GM23248 (cell line): ENCODE results near the gene ABL2. TPM values are rescaled to one million over a fixed set of nuclear protein-coding genes. Genes with fewer than 3 reads are reported as not detected.

Experiments used
- DNase-seq: peaks from one replicate; pipeline ENCODE4 v3.0.0-alpha.2; 2015
- H2AFZ ChIP-seq: fragments of 200-600 bp; sonication (generic); 2 replicates; pipeline ENCODE4 v1.6.1; 2016; ENCODE audit warnings: antibody characterized with exemption
- H3F3A ChIP-seq: fragments of 200-600 bp; sonication (generic); 2 replicates; pipeline ENCODE4 v1.6.1; 2016; ENCODE audit warnings: mild to moderate bottlenecking, antibody characterized with exemption, mixed run types; ENCODE audit not compliant: insufficient read depth
- H3K27ac ChIP-seq: fragments of 200-600 bp; sonication (generic); 2 replicates; pipeline ENCODE4 v1.5.1; 2016; ENCODE audit warnings: mild to moderate bottlenecking
- H3K27me3 ChIP-seq: fragments of 200-600 bp; sonication (generic); replicated peaks from 2 replicates; pipeline ENCODE4 v1.6.1; 2016; ENCODE audit warnings: mild to moderate bottlenecking; ENCODE audit not compliant: insufficient read depth
- H3K36me3 ChIP-seq: fragments of 200-600 bp; sonication (generic); 2 replicates; pipeline ENCODE4 v1.6.1; 2016; ENCODE audit warnings: low read depth, mild to moderate bottlenecking
- H3K4me1 ChIP-seq: fragments of 200-600 bp; sonication (generic); 2 replicates; pipeline ENCODE4 v1.6.1; 2016; ENCODE audit warnings: mild to moderate bottlenecking; ENCODE audit not compliant: insufficient read depth
- H3K4me2 ChIP-seq: fragments of 200-600 bp; sonication (generic); one replicate; pipeline ENCODE4 v1.6.1; 2016; ENCODE audit warnings: mild to moderate bottlenecking; ENCODE audit not compliant: unreplicated experiment
- H3K4me3 ChIP-seq: fragments of 200-600 bp; sonication (generic); 2 replicates; pipeline ENCODE4 v1.5.1; 2016; ENCODE audit warnings: mild to moderate bottlenecking
- H3K79me2 ChIP-seq: fragments of 200-600 bp; sonication (generic); 2 replicates; pipeline ENCODE4 v1.6.1; 2016; ENCODE audit warnings: mild to moderate bottlenecking; ENCODE audit not compliant: insufficient read depth
- H3K9ac ChIP-seq: fragments of 200-600 bp; sonication (generic); 2 replicates; pipeline ENCODE4 v1.6.1; 2016; ENCODE audit warnings: mild to moderate bottlenecking
- H3K9me2 ChIP-seq: fragments of 200-600 bp; sonication (generic); 2 replicates; pipeline ENCODE4 v1.6.1; 2016; ENCODE audit warnings: mixed run types, mild to moderate bottlenecking, moderate library complexity; ENCODE audit not compliant: insufficient read depth
- H3K9me3 ChIP-seq: fragments of 200-600 bp; sonication (generic); one replicate; pipeline ENCODE4 v1.6.1; 2017; ENCODE audit warnings: low read depth
- H4K20me1 ChIP-seq: fragments of 200-600 bp; sonication (generic); 2 replicates; pipeline ENCODE4 v1.6.0; 2016; ENCODE audit not compliant: insufficient read depth
- EZH2 ChIP-seq: fragments of 200-600 bp; sonication (generic); IDR thresholded peaks from 2 replicates; pipeline ENCODE4 v1.6.1; 2018; ENCODE audit warnings: antibody characterized with exemption, mild to moderate bottlenecking; ENCODE audit not compliant: insufficient read depth, poor library complexity, severe bottlenecking
- EZH2phosphoT487 ChIP-seq: fragments of 200-600 bp; sonication (generic); IDR thresholded peaks from 2 replicates; pipeline ENCODE4 v1.6.1; 2018; ENCODE audit warnings: antibody characterized with exemption, moderate library complexity, mild to moderate bottlenecking, low read depth; ENCODE audit not compliant: insufficient read depth
- WGBS, 2 experiments: methylation state at CpG; one replicate each; pipeline ENCODE4 v1.1.6; 2015 to 2017; ENCODE audit warnings: low lambda C conversion rate in 2 of 2, low coverage in 1 of 2; ENCODE audit errors: missing lambda C conversion rate in 2 of 2; 5-methylcytosine and 5-hydroxymethylcytosine counted together
- in situ Hi-C: fragments of 300-500 bp; cut with MboI; formaldehyde crosslinking; loops from 2 replicates; pipeline ENCODE4 v1.15.0; 2020
- polyA plus RNA-seq: library from polyadenylated mRNA; unstranded; fragments of >200 nt; fragmentation: Nextera tagmentation; extraction: Ambion mirVana; gene quantifications from 2 replicates; pipeline ENCODE4 v1.2.1, GENCODE V29; 2016
- total RNA-seq: library from RNA; depleted of rRNA; stranded (reverse); fragments of >200 nt; shearing (Covaris generic); gene quantifications from 2 replicates; pipeline ENCODE4 v1.2.3, GENCODE V29; 2014

The ABL2 gene
- total and polyA plus RNA-seq, 2 experiments from 2014 or later, result 13.2 to 38.6 TPM

GRCh38 chr1:179090522-179090921 lies 139.0 kb downstream of the ABL2 start:
- H3K36me3 ChIP-seq, result peaks cover 38% of the 10 kb centered on the region

GRCh38 chr1:179089827-179090482 lies 139.5 kb downstream of the ABL2 start:
- 64 to 74% methylated on average over 14 to 16 of the region's 16 CpGs for WGBS, 2 experiments
- Histone ChIP-seq H4K20me1 (no peaks in the 10 kb centered on the region), H3K9me3 (no peaks in the 10 kb centered on the region), H3K79me2 (peaks cover 9% of the 10 kb centered on the region; the same call in 1 of the 2 replicates), H3K9ac (no peak overlapping the region), H3K27ac (peak overlapping the region; percentile 67), H3K4me2 (no peak overlapping the region), H3K9me2 (no peaks in the 10 kb centered on the region), H3F3A (peaks cover 76% of the 10 kb centered on the region), H3K4me1 (peaks cover 8% of the 10 kb centered on the region), H3K4me3 (no peak overlapping the region), H3K36me3 (peaks cover 33% of the 10 kb centered on the region), H3K27me3 (no peaks in the 10 kb centered on the region), H2AFZ (no peak overlapping the region)
- DNase-seq, result no peak
- in situ Hi-C loops, result loop anchor here (25.0 kb wide), 1 partner anchor 247 kb away; no protein-coding TSS in a partner anchor
- TF ChIP-seq EZH2 (no peak), EZH2phosphoT487 (no peak)

More at GRCh38 chr1:179090522-179090921, 139.0 kb downstream of the ABL2 start:
- Histone ChIP-seq H3K9me3 (no peaks in the 10 kb centered on the region), H3K9me2 (no peaks in the 10 kb centered on the region), H3K9ac (no peak overlapping the region), H3K4me3 (no peak overlapping the region), H3F3A (peaks cover 82% of the 10 kb centered on the region), H3K4me2 (no peak overlapping the region), H3K79me2 (0 out of 2 replicates have a peak, but pooled peaks cover 8% of the 10 kb centered on the region), H3K27me3 (no peaks in the 10 kb centered on the region), H3K27ac (peak overlapping the region; percentile 67), H2AFZ (no peak overlapping the region), H4K20me1 (no peaks in the 10 kb centered on the region), H3K4me1 (peaks cover 8% of the 10 kb centered on the region)
- peak; percentile 57 for DNase-seq
- WGBS, 2 experiments, result 47 to 53% methylated on average over 8 of the region's 8 CpGs
- TF ChIP-seq EZH2phosphoT487 (no peak), EZH2 (no peak)
- in situ Hi-C loops, result loop anchor here (25.0 kb wide), 1 partner anchor 247 kb away; no protein-coding TSS in a partner anchor

GRCh38 chr1:179087665-179088064 lies 141.8 kb downstream of the ABL2 start:
- H3K9ac ChIP-seq, result no peak overlapping the region
- H3K4me1 ChIP-seq, result peaks cover 16% of the 10 kb centered on the region
- peak; percentile 23 for DNase-seq
- peaks cover 59% of the 10 kb centered on the region for H3F3A ChIP-seq
- no peaks in the 10 kb centered on the region for H3K27me3 ChIP-seq
- no peaks in the 10 kb centered on the region for H3K9me2 ChIP-seq
- in situ Hi-C loops, result loop anchor here (25.0 kb wide), 1 partner anchor 250 kb away; no protein-coding TSS in a partner anchor
- H3K4me3 ChIP-seq, result no peak overlapping the region
- H3K9me3 ChIP-seq, result no peaks in the 10 kb centered on the region
- peaks cover 26% of the 10 kb centered on the region for H3K79me2 ChIP-seq
- H3K27ac ChIP-seq, result peak overlapping the region; percentile 37; the same call in 1 of the 2 replicates
- H4K20me1 ChIP-seq, result no peaks in the 10 kb centered on the region
- no peak overlapping the region for H2AFZ ChIP-seq
- WGBS, 2 experiments, result 79 to 80% methylated on average over 11 of the region's 11 CpGs
- peaks cover 10% of the 10 kb centered on the region; the same call in 1 of the 2 replicates for H3K36me3 ChIP-seq
- TF ChIP-seq EZH2phosphoT487 (no peak), EZH2 (no peak)
- no peak overlapping the region for H3K4me2 ChIP-seq

DNA sequence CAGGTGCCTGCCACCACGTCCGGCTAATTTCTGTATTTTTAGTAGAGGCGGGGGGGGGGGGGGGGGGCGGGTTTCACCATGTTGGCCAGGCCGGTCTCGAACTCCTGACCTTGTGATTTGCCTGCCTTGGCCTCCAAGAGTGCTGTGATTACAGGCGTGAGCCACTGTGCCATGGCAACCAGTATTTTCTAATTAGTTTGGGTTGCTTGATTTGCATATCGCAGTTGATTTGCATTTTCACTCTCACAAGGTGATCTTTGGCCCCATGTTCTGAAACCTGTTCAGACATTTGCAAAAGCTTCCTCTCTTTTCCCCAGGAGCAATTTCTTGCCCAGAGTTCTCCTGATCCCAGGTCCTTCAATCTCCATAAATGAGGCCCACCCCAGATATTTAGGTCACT lies 145.9 kb downstream of the ABL2 start:
- Histone ChIP-seq H3K27me3 (no peaks in the 10 kb centered on the region), H3K9ac (peak overlapping the region; percentile 85), H3K36me3 (no peaks in the 10 kb centered on the region; the same call in 1 of the 2 replicates), H4K20me1 (no peaks in the 10 kb centered on the region), H2AFZ (no peak overlapping the region), H3F3A (peaks cover 25% of the 10 kb centered on the region), H3K9me2 (no peaks in the 10 kb centered on the region), H3K9me3 (no peaks in the 10 kb centered on the region), H3K4me1 (0 out of 2 replicates have a peak, but pooled peaks cover 8% of the 10 kb centered on the region), H3K4me3 (peak overlapping the region; percentile 78), H3K27ac (0 out of 2 replicates have a peak overlapping the region, but pooled peaks have one; percentile 68), H3K4me2 (peak overlapping the region; percentile 93), H3K79me2 (peaks cover 24% of the 10 kb centered on the region)
- TF ChIP-seq EZH2phosphoT487 (no peak), EZH2 (no peak)
- no peak for DNase-seq
- in situ Hi-C loops, result loop anchor here (25.0 kb wide), 1 partner anchor 254 kb away; no protein-coding TSS in a partner anchor
- 87% methylated on average over 7 to 8 of the region's 8 CpGs for WGBS, 2 experiments
